GM12801 (cell line): ENCODE data around the gene MOV10.

Source experiments
- CTCF ChIP-seq: IDR thresholded peaks from one replicate; pipeline ENCODE4 v1.5.1; 2011; ENCODE audit warnings: control low read depth; ENCODE audit not compliant: insufficient read length; ENCODE audit errors: extremely low read depth

The MOV10 gene

DNA sequence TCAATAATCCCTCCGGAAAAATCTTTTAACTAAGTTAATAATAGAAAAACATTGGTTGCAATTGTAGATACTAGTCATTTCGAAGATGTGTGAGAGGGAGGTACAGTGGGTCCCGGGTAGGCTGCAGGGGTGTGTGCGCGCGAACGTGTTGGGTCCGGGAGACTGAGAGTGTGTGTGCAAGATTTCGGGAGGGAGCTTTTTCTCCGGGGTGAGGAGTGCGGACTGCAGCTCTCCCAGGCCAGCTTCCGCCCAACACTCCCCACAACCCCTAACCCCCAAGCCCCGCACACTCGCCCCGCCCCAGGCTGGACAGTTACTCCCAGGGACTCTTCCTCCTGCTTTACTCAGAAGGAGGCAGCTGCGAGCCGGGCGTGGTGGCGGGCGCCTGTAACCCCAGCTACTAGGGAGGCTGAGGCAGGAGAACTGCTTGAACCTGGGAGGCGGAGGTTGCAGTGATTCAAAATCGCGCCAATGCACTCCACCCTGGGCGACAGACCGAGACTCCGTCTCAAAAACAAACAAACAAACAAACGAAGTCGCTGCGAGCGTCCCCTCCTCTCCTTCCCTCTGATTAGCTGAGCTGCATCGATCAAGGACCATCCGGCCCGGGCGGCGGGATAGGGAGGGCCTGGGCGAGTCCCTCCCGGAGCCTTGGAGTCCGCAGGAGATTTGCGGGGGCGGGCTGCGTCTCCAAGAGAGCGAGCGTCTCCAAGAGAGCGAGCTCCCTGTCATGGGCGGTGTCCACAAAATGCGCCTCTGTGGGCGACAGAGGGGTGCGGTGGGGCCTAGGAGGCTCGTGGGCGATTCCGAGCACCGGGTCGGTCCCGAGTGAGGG lies 68.9 kb downstream of the MOV10 start:
- TF ChIP-seq CTCF = no peak

DNA sequence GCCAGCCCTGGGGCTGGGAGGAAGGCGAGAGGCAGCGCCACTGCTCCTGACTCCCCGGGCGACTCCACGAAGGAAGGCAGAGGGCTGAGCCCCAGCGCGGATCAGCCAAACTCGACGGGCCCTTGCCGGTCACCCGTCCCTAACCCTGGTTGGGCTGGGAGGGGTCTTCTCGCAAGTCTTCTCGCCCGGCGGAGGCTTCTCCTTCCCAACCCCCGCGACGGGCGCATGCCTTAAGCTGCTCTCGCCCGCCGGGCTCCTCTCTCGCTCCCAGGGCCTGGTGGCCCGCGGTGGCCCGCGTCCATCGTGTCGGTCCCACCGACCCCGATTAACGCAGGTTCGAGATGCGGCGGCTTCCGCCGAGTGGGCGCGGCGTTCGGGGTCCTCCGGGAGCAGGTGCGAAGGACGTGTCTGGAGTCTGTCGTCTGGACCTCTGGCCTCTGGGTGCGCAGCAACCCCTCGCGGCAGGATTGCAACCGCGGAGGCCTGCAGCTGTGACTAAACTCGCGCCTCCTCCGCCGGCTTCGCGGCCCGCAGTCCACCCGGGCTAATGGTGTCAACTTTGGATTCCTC lies 69.6 kb downstream of the MOV10 start:
- TF ChIP-seq CTCF = no peak

DNA sequence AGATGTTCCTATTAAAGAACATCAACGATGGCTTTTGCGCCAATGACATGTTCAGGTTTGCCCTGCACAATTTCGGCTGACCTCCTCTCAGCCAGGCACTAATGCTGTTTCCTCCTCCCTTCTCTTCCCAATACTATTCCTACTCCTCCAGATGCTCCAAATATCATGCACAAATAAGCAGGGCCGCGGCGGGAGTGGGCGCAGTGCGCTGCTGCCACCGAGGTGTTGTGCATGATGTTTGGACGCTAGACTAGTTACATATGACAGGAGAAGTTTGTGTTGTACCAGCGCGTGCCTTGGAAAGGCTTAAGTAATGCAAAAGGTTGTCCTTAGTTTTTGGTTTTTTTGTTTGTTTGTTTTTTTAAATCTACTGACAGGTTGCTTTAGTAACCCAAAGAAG lies 73.9 kb downstream of the MOV10 start:
- no peak for TF ChIP-seq CTCF
